DOHH2 (cell line): ENCODE measurements around the gene TEN1.
"Not testable (repeated sequence)": the region's sequence is repeated elsewhere in the genome, so short reads cannot be mapped to it uniquely, and the experiment has no call there.

ENCODE experiments used
- H3F3A ChIP-seq: fragments of 200-600 bp; sonication (generic), shearing (Covaris generic); 2 replicates; pipeline ENCODE4 v1.6.0; 2016; ENCODE audit warnings: antibody characterized with exemption, mild to moderate bottlenecking; ENCODE audit not compliant: control insufficient read depth, insufficient read depth
- H3K27ac ChIP-seq: fragments of 200-600 bp; sonication (generic); 2 replicates; pipeline ENCODE4 v1.5.1; 2014; ENCODE audit warnings: low read depth, mild to moderate bottlenecking, low read length, moderate library complexity
- H3K27me3 ChIP-seq: fragments of 200-600 bp; sonication (generic); 2 replicates; pipeline ENCODE4 v1.6.1; 2014; ENCODE audit warnings: mild to moderate bottlenecking, low read length, mixed read lengths; ENCODE audit not compliant: control insufficient read depth
- H3K36me3 ChIP-seq: fragments of 200-600 bp; sonication (generic); 2 replicates; pipeline ENCODE4 v1.6.1; 2014; ENCODE audit warnings: mild to moderate bottlenecking, low read length, moderate library complexity, mixed read lengths; ENCODE audit not compliant: control insufficient read depth
- H3K4me1 ChIP-seq: fragments of 200-600 bp; sonication (generic); 2 replicates; pipeline ENCODE4 v1.6.1; 2014; ENCODE audit warnings: mild to moderate bottlenecking, low read length, mixed read lengths; ENCODE audit not compliant: control insufficient read depth
- H3K4me2 ChIP-seq: fragments of 200-600 bp; sonication (generic); 2 replicates; pipeline ENCODE4 v1.6.0; 2014; ENCODE audit warnings: mild to moderate bottlenecking, low read length, moderate library complexity
- H3K4me3 ChIP-seq: fragments of 200-600 bp; sonication (generic); 2 replicates; pipeline ENCODE4 v1.5.1; 2014; ENCODE audit warnings: mild to moderate bottlenecking, low read length, mixed read lengths
- H3K79me2 ChIP-seq: fragments of 200-600 bp; sonication (generic); 2 replicates; pipeline ENCODE4 v1.6.1; 2014; ENCODE audit warnings: mild to moderate bottlenecking, low read length, mixed read lengths; ENCODE audit not compliant: control insufficient read depth
- H3K9me2 ChIP-seq: fragments of 200-600 bp; sonication (generic); replicated peaks from 2 replicates; pipeline ENCODE4 v1.6.1; 2014; ENCODE audit warnings: mild to moderate bottlenecking, low read length, mixed read lengths; ENCODE audit not compliant: control insufficient read depth
- H3K9me3 ChIP-seq: fragments of 200-600 bp; sonication (generic); 2 replicates; pipeline ENCODE4 v1.6.1; 2014; ENCODE audit warnings: antibody characterized with exemption, low read length, mixed read lengths; ENCODE audit not compliant: control insufficient read depth, insufficient read depth
- H4K20me1 ChIP-seq: fragments of 200-600 bp; sonication (generic); 2 replicates; pipeline ENCODE4 v1.6.0; 2014; ENCODE audit warnings: low read depth, mild to moderate bottlenecking, antibody characterized with exemption, low read length, moderate library complexity; ENCODE audit not compliant: control insufficient read depth, insufficient read depth
- CTCF ChIP-seq: fragments of 200-600 bp; sonication (generic); IDR thresholded peaks from one replicate; pipeline ENCODE4 v1.5.1; 2014; ENCODE audit warnings: antibody characterized with exemption, mild to moderate bottlenecking, low read depth, low read length; ENCODE audit not compliant: poor library complexity, severe bottlenecking
- EZH2phosphoT487 ChIP-seq: fragments of 200-600 bp; sonication (generic); IDR thresholded peaks from 2 replicates; pipeline ENCODE4 v1.6.1; 2017; ENCODE audit warnings: borderline replicate concordance, mild to moderate bottlenecking, antibody characterized with exemption, low read length, moderate library complexity, mixed read lengths

Gene TEN1

GRCh38 chr17:75959051-75959838, 19.8 kb upstream of the TEN1 start:
- Histone ChIP-seq H3K4me3 (no peak overlapping the region), H3K9me2 (no peaks in the 10 kb centered on the region), H3K4me1 (no peaks in the 10 kb centered on the region), H3K27me3 (no peaks in the 10 kb centered on the region), H3K27ac (no peak overlapping the region), H3K79me2 (no peaks in the 10 kb centered on the region), H3K9me3 (no peaks in the 10 kb centered on the region), H3K4me2 (no peak overlapping the region), H3K36me3 (peaks cover 8% of the 10 kb centered on the region), H4K20me1 (no peaks in the 10 kb centered on the region), H3F3A (no peaks in the 10 kb centered on the region; the same call in 1 of the 2 replicates)
- TF ChIP-seq EZH2phosphoT487 = no peak
- TF ChIP-seq CTCF = no peak

GRCh38 chr17:75959839-75960511, 19.1 kb upstream of the TEN1 start:
- H3K4me3 ChIP-seq = no peak overlapping the region
- no peak overlapping the region for H3K4me2 ChIP-seq
- H3K9me2 ChIP-seq = no peaks in the 10 kb centered on the region
- H3K36me3 ChIP-seq = peaks cover 8% of the 10 kb centered on the region
- peaks cover 2% of the 10 kb centered on the region; the same call in 1 of the 2 replicates for H3F3A ChIP-seq
- TF ChIP-seq CTCF = no peak
- no peak for TF ChIP-seq EZH2phosphoT487
- no peaks in the 10 kb centered on the region for H3K79me2 ChIP-seq
- no peak overlapping the region for H3K27ac ChIP-seq
- no peaks in the 10 kb centered on the region for H4K20me1 ChIP-seq
- H3K9me3 ChIP-seq = no peaks in the 10 kb centered on the region
- no peaks in the 10 kb centered on the region for H3K4me1 ChIP-seq
- H3K27me3 ChIP-seq = no peaks in the 10 kb centered on the region

GRCh38 chr17:75965468-75965867, 13.6 kb upstream of the TEN1 start:
- Histone ChIP-seq H4K20me1 (no peaks in the 10 kb centered on the region), H3K4me2 (no peak overlapping the region), H3K36me3 (peaks cover 3% of the 10 kb centered on the region; the same call in 1 of the 2 replicates), H3F3A (peaks cover 5% of the 10 kb centered on the region; the same call in 1 of the 2 replicates), H3K4me3 (no peak overlapping the region), H3K9me3 (no peaks in the 10 kb centered on the region), H3K27me3 (no peaks in the 10 kb centered on the region), H3K9me2 (no peaks in the 10 kb centered on the region), H3K79me2 (no peaks in the 10 kb centered on the region; the same call in 1 of the 2 replicates), H3K27ac (no peak overlapping the region), H3K4me1 (peaks cover 10% of the 10 kb centered on the region)
- no peak for TF ChIP-seq CTCF

- H3K9me3 ChIP-seq, H3K79me2 ChIP-seq, H3K27me3 ChIP-seq, H3K9me2 ChIP-seq, H3K36me3 ChIP-seq, H3K27ac ChIP-seq, H4K20me1 ChIP-seq, H3K4me3 ChIP-seq, H3K4me2 ChIP-seq, H3F3A ChIP-seq: not testable (repeated sequence)
- peaks cover 12% of the 10 kb centered on the region for H3K4me1 ChIP-seq
Observed at GRCh38 chr17:75969044-75969443, 10.0 kb upstream of the TEN1 start.
